ENCODE measurements around the gene ATP6V1G1. TPM values are rescaled to one million over a fixed set of nuclear protein-coding genes. Genes with fewer than 3 reads are reported as not detected.
"Not testable (repeated sequence)": the region's sequence is repeated elsewhere in the genome, so short reads cannot be mapped to it uniquely, and the experiment has no call there.

Gene ATP6V1G1
- total RNA-seq, 1 experiment from 2014 or later = 113 TPM

DNA sequence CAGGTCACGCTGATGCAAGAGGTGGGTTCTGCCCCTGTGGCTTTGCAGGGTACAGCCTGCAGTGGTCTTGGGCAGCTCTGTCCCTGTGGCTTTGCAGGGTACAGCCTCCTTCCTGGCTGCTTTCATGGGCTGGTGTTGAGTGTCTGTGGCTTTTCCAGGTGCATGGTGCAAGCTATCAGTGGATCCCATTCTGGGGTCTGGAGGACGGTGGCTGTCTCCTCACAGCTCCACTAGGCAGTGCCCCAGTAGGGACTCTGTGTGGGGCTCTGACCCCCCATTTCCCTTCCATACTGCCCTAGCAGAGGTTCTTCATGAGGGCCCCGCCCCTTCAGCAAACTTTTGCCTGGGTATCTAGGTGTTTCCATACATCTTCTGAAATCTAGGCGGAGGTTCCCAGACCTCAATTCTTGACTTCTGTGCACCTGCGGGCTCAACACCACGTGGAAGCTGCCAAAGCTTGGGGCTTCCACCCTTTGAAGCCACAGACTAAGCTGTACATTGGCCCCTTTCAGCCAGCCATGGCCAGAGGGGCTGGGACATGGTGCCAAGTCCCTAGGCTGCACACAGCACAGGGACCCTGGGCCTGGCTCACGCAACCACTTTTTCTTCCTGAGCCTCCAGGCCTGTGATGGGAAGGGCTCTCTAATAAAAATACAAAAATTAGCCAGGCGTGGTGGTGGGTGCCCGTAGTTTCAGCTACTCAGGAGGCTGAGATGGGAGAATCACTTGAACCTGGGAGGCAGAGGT, 13.1 kb downstream of the ATP6V1G1 start:
- peaks cover 19% of the 10 kb centered on the region for H3K36me3 ChIP-seq (ENCODE audit: insufficient read depth, low read length)
- H3K4me2 ChIP-seq (ENCODE audit: low read depth, low read length, poor library complexity, severe bottlenecking); H2AFZ ChIP-seq (ENCODE audit: low read length); H3K27me3 ChIP-seq (ENCODE audit: low read length); H3K4me1 ChIP-seq (ENCODE audit: low read length); H3K9me3 ChIP-seq (ENCODE audit: low read length); H4K20me1 ChIP-seq (ENCODE audit: insufficient read depth, low read depth, low read length); H3K27ac ChIP-seq (ENCODE audit: low read length); H3K9me2 ChIP-seq (replicated peaks; ENCODE audit: insufficient read depth, low read length); H3K79me2 ChIP-seq (ENCODE audit: low read length); DNase-seq; H3K4me3 ChIP-seq (ENCODE audit: low read length); H3K9ac ChIP-seq (ENCODE audit: low read length): not testable (repeated sequence)

GRCh38 chr9:114601787-114602186, 14.2 kb downstream of the ATP6V1G1 start:
- H3K4me2 ChIP-seq (ENCODE audit: low read depth, low read length, poor library complexity, severe bottlenecking); H4K20me1 ChIP-seq (ENCODE audit: insufficient read depth, low read depth, low read length); H3K9me2 ChIP-seq (replicated peaks; ENCODE audit: insufficient read depth, low read length); H3K4me1 ChIP-seq (ENCODE audit: low read length); H3K4me3 ChIP-seq (ENCODE audit: low read length); H3K79me2 ChIP-seq (ENCODE audit: low read length); H3K27me3 ChIP-seq (ENCODE audit: low read length); H3K27ac ChIP-seq (ENCODE audit: low read length); DNase-seq; H2AFZ ChIP-seq (ENCODE audit: low read length); H3K9ac ChIP-seq (ENCODE audit: low read length); H3K9me3 ChIP-seq (ENCODE audit: low read length): not testable (repeated sequence)
- peaks cover 15% of the 10 kb centered on the region for H3K36me3 ChIP-seq (ENCODE audit: insufficient read depth, low read length)

DNA sequence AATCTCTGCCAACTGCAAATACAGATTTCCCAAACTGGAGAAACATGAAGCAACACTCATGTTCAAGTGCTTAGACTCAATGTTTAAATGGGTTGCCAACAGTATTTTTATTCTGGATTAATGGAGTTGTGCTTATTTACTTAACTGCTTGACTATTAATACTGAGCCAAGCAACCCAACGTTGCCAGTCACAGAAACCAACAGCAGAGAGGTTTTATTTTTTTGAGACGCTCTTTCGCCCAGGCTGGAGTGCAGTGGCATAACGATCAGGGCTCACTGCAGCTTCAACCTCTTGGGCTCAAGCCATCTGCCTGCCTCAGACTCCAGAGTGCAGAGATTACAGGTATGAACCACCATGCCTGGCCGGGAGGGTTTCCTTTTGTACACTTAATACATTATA, 15.1 kb downstream of the ATP6V1G1 start:
- Histone ChIP-seq H3K27ac (ENCODE audit: low read length) (no peak overlapping the region), H3K36me3 (ENCODE audit: insufficient read depth, low read length) (peaks cover 11% of the 10 kb centered on the region), H3K4me3 (ENCODE audit: low read length) (no peak overlapping the region), H3K9me3 (ENCODE audit: low read length) (no peaks in the 10 kb centered on the region), H3K9ac (ENCODE audit: low read length) (no peak overlapping the region), H3K4me1 (ENCODE audit: low read length) (no peaks in the 10 kb centered on the region), H3K27me3 (ENCODE audit: low read length) (no peaks in the 10 kb centered on the region), H3K4me2 (ENCODE audit: low read depth, low read length, poor library complexity, severe bottlenecking) (no peak overlapping the region), H3K9me2 (replicated peaks; ENCODE audit: insufficient read depth, low read length) (no peaks in the 10 kb centered on the region), H4K20me1 (ENCODE audit: insufficient read depth, low read depth, low read length) (no peaks in the 10 kb centered on the region), H3K79me2 (ENCODE audit: low read length) (no peaks in the 10 kb centered on the region), H2AFZ (ENCODE audit: low read length) (no peak overlapping the region)
- no peak for DNase-seq

GRCh38 chr9:114603248-114603647, 15.7 kb downstream of the ATP6V1G1 start:
- Histone ChIP-seq H3K4me1 (ENCODE audit: low read length) (no peaks in the 10 kb centered on the region), H3K4me2 (ENCODE audit: low read depth, low read length, poor library complexity, severe bottlenecking) (no peak overlapping the region), H3K27me3 (ENCODE audit: low read length) (no peaks in the 10 kb centered on the region), H3K4me3 (ENCODE audit: low read length) (no peak overlapping the region), H3K27ac (ENCODE audit: low read length) (no peak overlapping the region), H2AFZ (ENCODE audit: low read length) (no peak overlapping the region), H3K9me2 (replicated peaks; ENCODE audit: insufficient read depth, low read length) (no peaks in the 10 kb centered on the region), H3K79me2 (ENCODE audit: low read length) (no peaks in the 10 kb centered on the region), H3K9me3 (ENCODE audit: low read length) (no peaks in the 10 kb centered on the region), H4K20me1 (ENCODE audit: insufficient read depth, low read depth, low read length) (no peaks in the 10 kb centered on the region), H3K9ac (ENCODE audit: low read length) (no peak overlapping the region), H3K36me3 (ENCODE audit: insufficient read depth, low read length) (peaks cover 5% of the 10 kb centered on the region)
- DNase-seq = no peak

- Histone ChIP-seq H3K4me1 (ENCODE audit: low read length) (no peaks in the 10 kb centered on the region), H3K9me2 (replicated peaks; ENCODE audit: insufficient read depth, low read length) (no peaks in the 10 kb centered on the region), H3K4me2 (ENCODE audit: low read depth, low read length, poor library complexity, severe bottlenecking) (no peak overlapping the region), H3K4me3 (ENCODE audit: low read length) (no peak overlapping the region), H2AFZ (ENCODE audit: low read length) (no peak overlapping the region), H4K20me1 (ENCODE audit: insufficient read depth, low read depth, low read length) (no peaks in the 10 kb centered on the region), H3K27ac (ENCODE audit: low read length) (no peak overlapping the region), H3K79me2 (ENCODE audit: low read length) (no peaks in the 10 kb centered on the region), H3K9me3 (ENCODE audit: low read length) (no peaks in the 10 kb centered on the region), H3K27me3 (ENCODE audit: low read length) (no peaks in the 10 kb centered on the region), H3K9ac (ENCODE audit: low read length) (no peak overlapping the region), H3K36me3 (ENCODE audit: insufficient read depth, low read length) (no peaks in the 10 kb centered on the region)
- DNase-seq = no peak
These were observed 17.4 kb downstream of the ATP6V1G1 start for GRCh38 chr9:114604989-114605388.

GRCh38 chr9:114606068-114606467, 18.5 kb downstream of the ATP6V1G1 start:
- Histone ChIP-seq H3K4me1 (ENCODE audit: low read length) (peaks cover 9% of the 10 kb centered on the region), H3K4me2 (ENCODE audit: low read depth, low read length, poor library complexity, severe bottlenecking) (no peak overlapping the region), H3K27me3 (ENCODE audit: low read length) (no peaks in the 10 kb centered on the region), H3K79me2 (ENCODE audit: low read length) (no peaks in the 10 kb centered on the region), H4K20me1 (ENCODE audit: insufficient read depth, low read depth, low read length) (no peaks in the 10 kb centered on the region), H3K4me3 (ENCODE audit: low read length) (no peak overlapping the region), H3K9ac (ENCODE audit: low read length) (no peak overlapping the region), H3K9me3 (ENCODE audit: low read length) (no peaks in the 10 kb centered on the region), H3K36me3 (ENCODE audit: insufficient read depth, low read length) (no peaks in the 10 kb centered on the region), H3K27ac (ENCODE audit: low read length) (no peak overlapping the region), H3K9me2 (replicated peaks; ENCODE audit: insufficient read depth, low read length) (no peaks in the 10 kb centered on the region), H2AFZ (ENCODE audit: low read length) (no peak overlapping the region)
- no peak for DNase-seq

DNA sequence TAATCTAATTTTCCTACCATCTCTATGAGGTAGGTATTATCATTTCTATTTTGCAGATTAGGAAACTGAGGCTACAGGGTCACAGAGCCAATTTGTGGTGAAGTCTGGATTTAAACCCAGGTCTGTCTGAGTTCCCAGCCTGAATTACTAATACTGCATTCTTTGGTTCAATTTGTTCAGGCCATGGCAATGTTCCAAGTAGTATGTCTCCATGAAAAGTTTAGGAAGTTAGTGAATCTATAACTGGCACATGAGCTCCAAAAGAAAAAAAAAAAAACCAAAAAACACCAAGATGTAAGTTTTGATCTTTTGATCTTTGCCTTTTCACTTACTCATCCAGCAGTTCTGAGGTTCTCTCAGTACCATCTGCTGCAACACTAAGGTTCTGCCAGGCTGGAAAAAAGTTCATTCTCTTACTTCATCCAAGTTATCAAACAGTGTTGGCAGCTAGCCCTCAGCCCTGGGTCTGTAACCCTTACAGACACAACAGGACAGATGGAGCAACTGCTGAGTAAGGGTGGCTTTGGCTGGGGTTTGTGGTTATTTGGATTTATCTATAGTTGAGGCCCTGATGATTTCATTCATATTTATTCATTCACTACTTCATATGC, 19.1 kb downstream of the ATP6V1G1 start:
- Histone ChIP-seq H3K27me3 (ENCODE audit: low read length) (no peaks in the 10 kb centered on the region), H3K9me2 (replicated peaks; ENCODE audit: insufficient read depth, low read length) (no peaks in the 10 kb centered on the region), H3K9me3 (ENCODE audit: low read length) (no peaks in the 10 kb centered on the region), H3K36me3 (ENCODE audit: insufficient read depth, low read length) (no peaks in the 10 kb centered on the region), H3K9ac (ENCODE audit: low read length) (no peak overlapping the region), H3K4me1 (ENCODE audit: low read length) (peaks cover 10% of the 10 kb centered on the region), H3K79me2 (ENCODE audit: low read length) (peaks cover 2% of the 10 kb centered on the region), H2AFZ (ENCODE audit: low read length) (no peak overlapping the region), H4K20me1 (ENCODE audit: insufficient read depth, low read depth, low read length) (no peaks in the 10 kb centered on the region), H3K27ac (ENCODE audit: low read length) (no peak overlapping the region), H3K4me3 (ENCODE audit: low read length) (no peak overlapping the region), H3K4me2 (ENCODE audit: low read depth, low read length, poor library complexity, severe bottlenecking) (no peak overlapping the region)
- no peak for DNase-seq

GRCh38 chr9:114607671-114608524, 20.3 kb downstream of the ATP6V1G1 start:
- peaks cover 22% of the 10 kb centered on the region for H3K4me1 ChIP-seq (ENCODE audit: low read length)
- H3K27me3 ChIP-seq (ENCODE audit: low read length) = no peaks in the 10 kb centered on the region
- no peaks in the 10 kb centered on the region for H3K9me3 ChIP-seq (ENCODE audit: low read length)
- H3K4me3 ChIP-seq (ENCODE audit: low read length) = no peak overlapping the region
- no peak overlapping the region for H3K27ac ChIP-seq (ENCODE audit: low read length)
- no peak overlapping the region for H3K9ac ChIP-seq (ENCODE audit: low read length)
- H4K20me1 ChIP-seq (ENCODE audit: insufficient read depth, low read depth, low read length) = no peaks in the 10 kb centered on the region
- no peaks in the 10 kb centered on the region for H3K9me2 ChIP-seq (replicated peaks; ENCODE audit: insufficient read depth, low read length)
- H3K4me2 ChIP-seq (ENCODE audit: low read depth, low read length, poor library complexity, severe bottlenecking) = no peak overlapping the region
- no peak overlapping the region for H2AFZ ChIP-seq (ENCODE audit: low read length)
- no peaks in the 10 kb centered on the region for H3K36me3 ChIP-seq (ENCODE audit: insufficient read depth, low read length)
- H3K79me2 ChIP-seq (ENCODE audit: low read length) = peaks cover 14% of the 10 kb centered on the region
- DNase-seq = no peak
